ENCODE results near the gene GALNT18. TPM values are rescaled to one million over a fixed set of nuclear protein-coding genes. Genes with fewer than 3 reads are reported as not detected.

The GALNT18 gene
- total RNA-seq, 1 experiment from 2014 or later, result 14.1 TPM

GRCh38 chr11:11335043-11335442 is 286.8 kb downstream of the GALNT18 start:
- ChIA-PET CTCF (interaction anchor here (0.6 to 0.7 kb wide), 2 partner anchors 18 to 299 kb away, joined by 3 read pairs; partner anchors contain the start of gene CSNK2A3), POLR2A (no interaction called here)
- H3K4me3 Mint-ChIP-seq (ENCODE audit: unreplicated experiment), result no peak overlapping the region
- H3K36me3 Mint-ChIP-seq (ENCODE audit: insufficient read depth, unreplicated experiment), result peaks cover 7% of the 10 kb centered on the region
- no peaks in the 10 kb centered on the region for H3K9me3 Mint-ChIP-seq (ENCODE audit: unreplicated experiment)
- H3K27ac Mint-ChIP-seq (ENCODE audit: low read depth, unreplicated experiment), result no peak overlapping the region
- intact Hi-C loops (cut with micrococcal nuclease), result no loop called here
- no peaks in the 10 kb centered on the region for H3K4me1 Mint-ChIP-seq (ENCODE audit: insufficient read depth, unreplicated experiment)
- no peak for TF ChIP-seq CTCF (IDR thresholded peaks at IDR 0.05; ENCODE audit: unreplicated experiment)
- no TSS peak for BruUV-seq (replicated peaks)
- H3K27me3 Mint-ChIP-seq (ENCODE audit: insufficient read depth, unreplicated experiment), result no peaks in the 10 kb centered on the region
- no peak for DNase-seq (ENCODE audit: unreplicated experiment)

- H3K27me3 Mint-ChIP-seq (ENCODE audit: insufficient read depth, unreplicated experiment), result no peaks in the 10 kb centered on the region
- intact Hi-C loops (cut with micrococcal nuclease), result no loop called here
- H3K27ac Mint-ChIP-seq (ENCODE audit: low read depth, unreplicated experiment), result no peak overlapping the region
- TF ChIP-seq CTCF (IDR thresholded peaks at IDR 0.05; ENCODE audit: unreplicated experiment), result no peak
- peaks cover 11% of the 10 kb centered on the region for H3K36me3 Mint-ChIP-seq (ENCODE audit: insufficient read depth, unreplicated experiment)
- no peak overlapping the region for H3K4me3 Mint-ChIP-seq (ENCODE audit: unreplicated experiment)
- DNase-seq (ENCODE audit: unreplicated experiment), result no peak
- no peaks in the 10 kb centered on the region for H3K9me3 Mint-ChIP-seq (ENCODE audit: unreplicated experiment)
- H3K4me1 Mint-ChIP-seq (ENCODE audit: insufficient read depth, unreplicated experiment), result no peaks in the 10 kb centered on the region
- CTCF ChIA-PET, result interaction anchor here (0.7 kb wide), 1 partner anchor 299 kb away, joined by 3 read pairs; no protein-coding TSS in a partner anchor
- no TSS peak for BruUV-seq (replicated peaks)
- POLR2A ChIA-PET, result no interaction called here
Measured at GRCh38 chr11:11334607-11335006, 287.2 kb downstream of the GALNT18 start.

- Mint-ChIP-seq H3K27ac (ENCODE audit: low read depth, unreplicated experiment) (no peak overlapping the region), H3K4me3 (ENCODE audit: unreplicated experiment) (no peak overlapping the region), H3K27me3 (ENCODE audit: insufficient read depth, unreplicated experiment) (no peaks in the 10 kb centered on the region), H3K9me3 (ENCODE audit: unreplicated experiment) (no peaks in the 10 kb centered on the region), H3K4me1 (ENCODE audit: insufficient read depth, unreplicated experiment) (no peaks in the 10 kb centered on the region), H3K36me3 (ENCODE audit: insufficient read depth, unreplicated experiment) (peaks cover 12% of the 10 kb centered on the region)
- intact Hi-C loops (cut with micrococcal nuclease), result no loop called here
- ChIA-PET CTCF (interaction anchor here (0.6 to 1.1 kb wide), 3 partner anchors 38 to 304 kb away, joined by 3 to 4 read pairs (median 3); no protein-coding TSS in a partner anchor), POLR2A (no interaction called here)
- DNase-seq (ENCODE audit: unreplicated experiment), result peak; percentile 35
- no peak for TF ChIP-seq CTCF (IDR thresholded peaks at IDR 0.05; ENCODE audit: unreplicated experiment)
- no TSS peak for BruUV-seq (replicated peaks)
Measured at GRCh38 chr11:11332141-11332710, 289.6 kb downstream of the GALNT18 start.

GRCh38 chr11:11329062-11329806 is 292.6 kb downstream of the GALNT18 start:
- Mint-ChIP-seq H3K27me3 (ENCODE audit: insufficient read depth, unreplicated experiment) (no peaks in the 10 kb centered on the region), H3K36me3 (ENCODE audit: insufficient read depth, unreplicated experiment) (peaks cover 27% of the 10 kb centered on the region), H3K4me3 (ENCODE audit: unreplicated experiment) (no peak overlapping the region), H3K4me1 (ENCODE audit: insufficient read depth, unreplicated experiment) (no peaks in the 10 kb centered on the region), H3K27ac (ENCODE audit: low read depth, unreplicated experiment) (no peak overlapping the region), H3K9me3 (ENCODE audit: unreplicated experiment) (no peaks in the 10 kb centered on the region)
- CTCF ChIA-PET, result interaction anchor here (0.8 to 1.0 kb wide), 3 partner anchors 10 to 395 kb away, joined by 3 to 4 read pairs (median 3); no protein-coding TSS in a partner anchor
- POLR2A ChIA-PET, result interaction anchor here (0.6 kb wide), 1 partner anchor 1113 kb away, joined by 3 read pairs; no protein-coding TSS in a partner anchor
- no TSS peak for BruUV-seq (replicated peaks)
- DNase-seq (ENCODE audit: unreplicated experiment), result no peak
- intact Hi-C loops (cut with micrococcal nuclease), result no loop called here
- TF ChIP-seq CTCF (IDR thresholded peaks at IDR 0.05; ENCODE audit: unreplicated experiment), result no peak

All from MCF 10A (cell line).